ENCODE data around the gene ZNF157.

- TF ChIP-seq CTCF (IDR thresholded peaks at IDR 0.05) (no peak), POLR2AphosphoS5 (IDR thresholded peaks at IDR 0.05) (no peak), POLR2A (IDR thresholded peaks at IDR 0.05) (no peak)
Measured at GRCh38 chrX:47361538-47362511, 8.6 kb upstream of the ZNF157 start.
